ENCODE measurements around the gene C20orf144. TPM values are rescaled to one million over a fixed set of nuclear protein-coding genes. Genes with fewer than 3 reads are reported as not detected.

The C20orf144 gene
- total RNA-seq, 4 donors from 2014 or later = not detected

GRCh38 chr20:33656783-33657703 lies 5.1 kb upstream of the C20orf144 start:
- Histone ChIP-seq H3K27me3 (no peaks in the 10 kb centered on the region), H3K4me3 (no peak overlapping the region), H3K36me3 (no peaks in the 10 kb centered on the region), H3K27ac (no peak overlapping the region), H3K9me3 (no peaks in the 10 kb centered on the region), H3K4me1 (peaks cover 0 to 4% of the 10 kb centered on the region in 2 donors)
- intact Hi-C loops (cut with DNase I; ENCODE audit: low total_unique reads) = no loop called here
- TF ChIP-seq CTCF (IDR thresholded peaks at IDR 0.05) = no peak
- TF ChIP-seq POLR2A (IDR thresholded peaks at IDR 0.05) = no peak
- DNase-seq = no peak

- H3K9me3 ChIP-seq = no peaks in the 10 kb centered on the region
- no peak overlapping the region for H3K4me3 ChIP-seq
- TF ChIP-seq CTCF (IDR thresholded peaks at IDR 0.05) (no peak), POLR2A (IDR thresholded peaks at IDR 0.05) (no peak)
- H3K27me3 ChIP-seq = no peaks in the 10 kb centered on the region
- H3K27ac ChIP-seq = no peak overlapping the region
- H3K36me3 ChIP-seq = no peaks in the 10 kb centered on the region
- H3K4me1 ChIP-seq = peaks cover 0 to 6% of the 10 kb centered on the region in 2 donors
- DNase-seq = no peak
- intact Hi-C loops (cut with DNase I; ENCODE audit: low total_unique reads) = no loop called here
Measured at GRCh38 chr20:33657704-33658095, 4.4 kb upstream of the C20orf144 start.

- H3K9me3 ChIP-seq = no peaks in the 10 kb centered on the region
- H3K4me1 ChIP-seq = peaks cover 0 to 10% of the 10 kb centered on the region in 2 donors
- H3K4me3 ChIP-seq = no peak overlapping the region
- no peak for DNase-seq
- TF ChIP-seq CTCF (IDR thresholded peaks at IDR 0.05) (no peak), POLR2A (IDR thresholded peaks at IDR 0.05) (no peak)
- intact Hi-C loops (cut with DNase I; ENCODE audit: low total_unique reads) = no loop called here
- no peak overlapping the region for H3K27ac ChIP-seq
- no peaks in the 10 kb centered on the region for H3K36me3 ChIP-seq
- no peaks in the 10 kb centered on the region for H3K27me3 ChIP-seq
Measured at GRCh38 chr20:33658510-33658909, 3.6 kb upstream of the C20orf144 start.

GRCh38 chr20:33658929-33659328 lies 3.2 kb upstream of the C20orf144 start:
- no peak for DNase-seq
- no peaks in the 10 kb centered on the region for H3K27me3 ChIP-seq
- no peak overlapping the region for H3K27ac ChIP-seq
- H3K36me3 ChIP-seq = no peaks in the 10 kb centered on the region
- no peaks in the 10 kb centered on the region for H3K9me3 ChIP-seq
- TF ChIP-seq POLR2A (IDR thresholded peaks at IDR 0.05) (no peak), CTCF (IDR thresholded peaks at IDR 0.05) (no peak)
- intact Hi-C loops (cut with DNase I; ENCODE audit: low total_unique reads) = no loop called here
- peaks cover 0 to 7% of the 10 kb centered on the region in 2 donors for H3K4me1 ChIP-seq
- no peak overlapping the region for H3K4me3 ChIP-seq

- peaks cover 0 to 7% of the 10 kb centered on the region in 2 donors for H3K4me1 ChIP-seq
- H3K9me3 ChIP-seq = no peaks in the 10 kb centered on the region
- H3K27ac ChIP-seq = no peak overlapping the region
- intact Hi-C loops (cut with DNase I; ENCODE audit: low total_unique reads) = no loop called here
- no peak for DNase-seq
- TF ChIP-seq POLR2A (IDR thresholded peaks at IDR 0.05) (no peak), CTCF (IDR thresholded peaks at IDR 0.05) (no peak)
- H3K27me3 ChIP-seq = no peaks in the 10 kb centered on the region
- H3K36me3 ChIP-seq = no peaks in the 10 kb centered on the region
- H3K4me3 ChIP-seq = no peak overlapping the region
Measured at GRCh38 chr20:33659341-33660034, 2.6 kb upstream of the C20orf144 start.

Data from uterus (tissue), 4 donors.